GM19468 (cell line): ENCODE data around the gene ZDHHC5.
"Not testable (repeated sequence)": the region's sequence is repeated elsewhere in the genome, so short reads cannot be mapped to it uniquely, and the experiment has no call there.

Source experiments
- ATAC-seq: cut with Tn5 transposase; IDR thresholded peaks from one replicate; pipeline ENCODE4 v1.9.1; 2021; ENCODE audit warnings: mild to moderate bottlenecking, moderate library complexity, moderate number of reproducible peaks; ENCODE audit not compliant: unreplicated experiment; ENCODE audit errors: extremely low read depth

The ZDHHC5 gene

DNA sequence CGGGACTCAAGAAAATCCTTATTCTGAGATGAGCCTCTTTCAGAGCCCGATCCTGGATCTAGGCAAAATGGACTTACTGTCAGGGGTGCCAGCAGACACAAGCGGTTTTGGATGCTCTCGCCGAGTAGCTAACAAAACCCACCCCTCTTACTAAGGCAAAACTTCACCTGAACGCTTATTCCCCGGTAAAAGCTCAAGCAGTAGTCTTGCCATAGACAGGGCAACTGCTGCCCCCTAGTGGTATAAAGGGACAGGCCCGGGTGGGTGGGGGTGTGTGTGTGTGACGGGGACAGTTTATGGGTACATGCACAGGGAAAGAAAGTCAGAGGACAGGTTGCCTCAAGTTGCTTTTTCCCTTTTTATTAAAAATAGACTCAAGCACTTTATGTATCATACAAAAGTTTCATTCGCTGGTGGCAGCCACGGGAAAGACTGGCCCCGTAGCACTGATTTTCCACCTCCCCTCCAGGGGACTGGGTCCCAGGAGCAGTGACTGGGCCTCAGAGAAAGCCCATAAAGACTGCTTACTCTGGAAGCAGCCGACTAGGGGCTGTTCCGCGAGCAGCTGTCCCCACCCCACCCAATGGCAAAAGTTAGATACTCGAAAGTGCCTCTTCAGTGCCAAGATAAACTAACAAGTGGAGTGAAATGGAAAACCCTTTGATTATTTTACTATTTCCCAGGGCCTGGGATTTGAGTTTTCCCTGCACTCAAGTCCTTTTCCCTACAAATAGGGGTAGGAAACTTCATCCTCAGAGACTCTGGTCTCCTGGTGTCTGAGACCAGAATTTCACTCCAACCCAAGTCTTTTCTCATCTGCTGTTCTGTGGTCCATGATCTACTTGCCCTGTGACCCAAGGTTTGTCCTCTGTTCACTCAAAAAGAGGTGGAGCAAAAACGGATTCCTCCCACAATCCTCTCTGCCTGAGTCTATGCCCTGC is 22.9 kb upstream of the ZDHHC5 start:
- peak; percentile 47 for ATAC-seq

GRCh38 chr11:57645689-57646085 is 22.2 kb upstream of the ZDHHC5 start:
- ATAC-seq = no peak

- no peak for ATAC-seq
Observed at GRCh38 chr11:57646194-57646798, 21.6 kb upstream of the ZDHHC5 start.

DNA sequence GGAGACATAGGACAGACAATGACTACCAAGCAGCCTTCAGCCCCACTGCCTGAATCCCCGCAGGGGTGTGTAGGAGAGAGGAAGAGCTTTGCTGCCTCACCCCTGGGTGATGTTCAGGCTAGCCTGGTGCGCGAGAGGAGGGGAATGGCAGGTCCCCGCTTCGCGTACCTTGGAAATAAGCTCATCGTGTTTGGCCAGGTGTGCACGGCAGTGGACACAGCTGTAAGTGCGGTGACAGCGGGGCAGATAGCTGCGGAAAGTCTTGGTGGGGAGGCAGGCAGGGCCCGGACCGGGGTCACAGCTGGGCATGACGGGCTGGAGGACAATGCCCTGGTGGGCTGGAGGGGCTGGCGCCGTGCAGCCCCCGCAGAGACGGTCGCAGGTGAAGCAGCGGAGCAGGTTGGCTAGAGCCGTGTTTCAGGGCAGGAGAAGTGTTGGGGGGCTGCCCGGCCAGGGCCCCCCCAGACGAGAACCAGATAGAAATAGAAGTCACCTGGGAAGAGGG is 21.1 kb upstream of the ZDHHC5 start:
- no peak for ATAC-seq

DNA sequence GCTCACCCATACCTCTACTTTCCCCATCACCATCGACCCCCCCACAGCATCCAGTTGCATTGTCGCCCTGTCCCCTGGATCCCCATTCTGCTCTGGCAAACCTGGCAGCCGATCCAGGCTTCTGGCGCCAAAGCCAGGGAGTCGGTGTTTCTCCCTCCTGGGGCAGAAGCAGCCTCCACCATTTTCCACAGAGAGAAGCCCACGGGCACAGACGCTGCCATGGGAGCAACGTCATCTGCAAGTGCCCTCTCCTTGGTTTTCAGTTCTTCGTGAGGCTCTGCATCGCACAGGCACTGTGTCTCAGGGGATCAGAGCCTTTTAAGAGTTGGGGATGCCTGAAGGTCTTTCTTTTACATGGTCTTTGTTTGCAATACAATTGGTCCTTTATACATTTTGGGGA is 20.5 kb upstream of the ZDHHC5 start:
- no peak for ATAC-seq

DNA sequence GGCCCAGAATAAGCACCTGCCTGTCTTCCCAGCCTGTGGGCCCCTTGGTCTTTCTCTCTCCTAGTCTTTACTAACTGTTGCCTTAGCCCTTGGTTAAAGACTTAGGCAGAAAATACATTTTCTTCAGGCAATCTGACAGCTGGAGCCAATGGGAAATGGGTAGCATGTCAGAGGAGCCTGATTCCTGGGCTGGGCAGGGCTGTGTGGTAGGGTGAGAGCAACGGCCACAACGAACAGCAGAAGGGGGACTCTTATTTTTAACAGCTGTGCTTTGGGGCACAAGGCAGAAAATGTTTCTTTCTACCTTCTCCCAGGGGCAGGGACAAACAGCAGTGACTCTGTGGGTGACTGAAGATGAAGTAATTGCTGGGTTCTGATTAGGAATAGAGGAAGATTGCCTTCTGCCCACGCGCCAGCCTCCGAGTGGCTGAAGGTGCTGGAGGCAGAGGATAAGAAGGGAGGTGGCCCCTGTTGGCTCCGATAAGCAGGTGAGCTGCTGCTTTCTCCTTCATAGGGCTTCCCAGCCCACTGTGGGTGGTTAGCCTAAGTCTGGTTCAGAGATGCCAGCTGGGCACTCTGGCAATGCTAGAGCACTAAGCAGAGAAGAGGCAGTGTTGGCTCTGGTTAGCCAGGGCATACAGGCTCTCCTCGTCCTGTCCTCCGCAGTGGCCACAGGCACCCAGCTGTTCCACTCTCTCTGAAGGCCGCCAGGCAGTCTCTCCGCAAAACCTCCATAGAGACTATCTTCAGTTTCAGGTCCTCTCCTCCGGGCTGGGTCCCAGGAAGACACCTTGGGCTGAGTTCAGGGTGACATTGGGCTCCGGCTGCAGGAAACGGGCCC is 19.7 kb upstream of the ZDHHC5 start:
- no peak for ATAC-seq

DNA sequence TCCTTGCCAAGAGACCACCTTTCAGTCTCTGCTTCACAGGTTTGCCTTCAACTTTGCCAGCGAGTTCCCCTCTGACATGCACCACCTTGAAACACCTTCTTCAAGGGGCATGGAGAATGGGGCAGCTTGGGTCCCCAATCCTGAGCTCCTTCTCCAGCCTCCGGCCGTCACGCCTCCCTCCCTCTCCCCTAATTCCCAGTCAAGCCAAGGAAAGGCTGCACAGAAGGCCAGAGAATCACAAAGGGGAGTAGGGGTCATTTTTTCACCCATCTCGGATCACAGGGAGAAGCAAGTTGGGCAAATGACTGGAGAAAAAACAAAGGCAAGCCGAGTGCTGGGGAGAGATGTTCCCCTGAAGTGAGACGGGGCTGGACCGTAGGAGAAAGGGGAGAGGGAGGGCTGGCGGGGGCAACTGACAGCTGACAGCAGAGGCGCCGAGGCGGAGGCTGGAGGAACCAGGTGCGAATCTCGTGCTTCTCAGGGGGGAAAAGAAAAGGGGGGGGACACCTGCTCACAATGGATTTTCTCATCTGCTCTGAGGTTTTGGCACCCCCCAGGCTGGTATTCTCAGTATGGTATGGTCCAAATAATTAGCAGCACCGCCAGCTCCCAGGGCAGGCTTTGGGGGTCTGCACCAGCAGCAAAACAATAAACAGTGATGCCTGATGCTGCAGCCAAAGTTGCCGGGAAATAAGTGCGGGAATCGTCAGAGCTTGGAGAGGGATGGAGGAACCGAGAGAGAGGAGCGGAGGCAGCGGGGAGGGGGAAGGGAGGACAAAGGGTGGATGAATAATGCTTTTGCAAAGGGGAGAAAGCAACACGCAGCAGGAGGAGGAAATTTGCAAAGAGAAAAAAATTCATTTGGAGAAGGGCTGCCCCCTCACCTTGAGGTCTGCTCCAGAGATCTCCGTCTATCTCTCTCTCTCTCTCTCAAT is 18.8 kb upstream of the ZDHHC5 start:
- no peak for ATAC-seq

- ATAC-seq = no peak
Observed at GRCh38 chr11:57649826-57650738, 17.8 kb upstream of the ZDHHC5 start, which contains the start of gene YPEL4. Gene YPEL4 (minus strand): TSS chr11:57649912. CDS start chr11:57647107, 2,805 bp downstream.

DNA sequence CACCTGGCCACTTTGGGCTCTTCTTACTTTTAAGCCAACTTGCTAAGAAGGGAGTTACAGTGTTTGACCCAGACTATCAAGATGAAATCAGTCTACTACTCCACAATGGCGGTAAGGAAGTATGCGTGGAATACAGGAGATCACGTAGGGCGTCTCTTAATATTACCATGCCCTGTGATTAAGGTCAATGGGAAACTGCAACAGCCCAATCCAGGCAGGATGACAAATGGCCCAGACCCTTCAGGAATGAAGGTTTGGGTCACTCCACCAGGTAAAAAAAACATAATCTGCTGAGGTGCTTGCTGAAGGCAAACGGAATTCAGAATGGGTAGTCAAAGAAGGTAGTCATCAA is 17.2 kb upstream of the ZDHHC5 start:
- no peak for ATAC-seq

DNA sequence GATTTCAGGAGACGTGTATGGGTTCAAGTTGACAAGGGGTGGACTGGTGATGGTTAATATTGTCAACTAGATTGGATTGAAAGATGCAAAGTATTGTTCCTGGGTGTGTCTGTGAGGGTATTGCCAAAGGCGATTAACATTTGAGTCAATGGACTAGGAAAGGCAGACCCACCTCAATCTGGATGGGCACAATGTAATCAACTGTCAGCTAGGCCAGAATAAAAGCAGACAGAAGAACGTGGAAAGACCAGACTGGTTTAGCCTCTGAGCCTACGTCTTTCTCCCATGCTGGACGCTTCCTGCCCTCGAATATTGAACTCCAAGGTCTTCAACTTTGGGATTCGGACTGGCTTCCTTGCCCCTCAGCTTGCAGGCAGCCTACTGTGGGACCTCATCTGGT is 16.5 kb upstream of the ZDHHC5 start:
- ATAC-seq = no peak

GRCh38 chr11:57652230-57652629 is 15.7 kb upstream of the ZDHHC5 start:
- ATAC-seq = not testable (repeated sequence)

- no peak for ATAC-seq
Observed at GRCh38 chr11:57652662-57653061, 15.3 kb upstream of the ZDHHC5 start.

GRCh38 chr11:57653163-57653562 is 14.8 kb upstream of the ZDHHC5 start:
- ATAC-seq = no peak

DNA sequence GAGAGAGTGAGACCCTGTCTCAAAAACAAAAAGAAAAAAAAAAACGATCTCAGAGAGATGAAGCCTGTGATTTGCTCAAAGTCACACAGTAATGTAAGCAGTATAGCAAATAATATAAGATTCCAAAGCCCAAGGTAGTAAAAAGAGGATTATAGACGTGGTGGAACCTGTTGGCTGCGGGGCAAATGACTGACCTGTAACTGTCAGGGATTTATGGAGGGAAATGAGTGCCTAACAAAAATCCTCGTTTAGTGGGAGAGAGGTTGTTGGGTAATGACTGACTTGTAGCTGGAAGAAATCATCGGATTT is 11.1 kb upstream of the ZDHHC5 start:
- no peak for ATAC-seq

- ATAC-seq = peak; percentile 99
Observed at GRCh38 chr11:57657194-57658022, 10.5 kb upstream of the ZDHHC5 start, which contains the start of gene CLP1. Gene CLP1 (plus strand): TSS chr11:57657762. CDS start chr11:57659477, 1,715 bp downstream.

DNA sequence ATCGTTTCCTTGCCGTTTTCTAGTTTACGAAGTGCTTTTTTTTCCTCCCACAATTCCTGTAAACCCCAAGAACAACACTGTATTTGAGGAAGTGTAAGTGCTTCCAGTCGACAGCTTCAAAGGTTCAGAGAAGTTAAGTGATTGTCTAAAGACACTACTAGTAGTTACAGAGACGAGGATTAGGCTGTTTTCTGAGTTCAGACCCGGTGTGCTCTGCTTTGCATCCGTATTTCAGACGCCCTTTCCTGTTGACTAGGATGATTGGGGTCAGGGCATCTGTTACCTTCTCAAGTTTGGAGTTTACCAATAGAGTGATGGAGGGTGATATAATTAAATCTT is 9.9 kb upstream of the ZDHHC5 start:
- ATAC-seq = no peak

DNA sequence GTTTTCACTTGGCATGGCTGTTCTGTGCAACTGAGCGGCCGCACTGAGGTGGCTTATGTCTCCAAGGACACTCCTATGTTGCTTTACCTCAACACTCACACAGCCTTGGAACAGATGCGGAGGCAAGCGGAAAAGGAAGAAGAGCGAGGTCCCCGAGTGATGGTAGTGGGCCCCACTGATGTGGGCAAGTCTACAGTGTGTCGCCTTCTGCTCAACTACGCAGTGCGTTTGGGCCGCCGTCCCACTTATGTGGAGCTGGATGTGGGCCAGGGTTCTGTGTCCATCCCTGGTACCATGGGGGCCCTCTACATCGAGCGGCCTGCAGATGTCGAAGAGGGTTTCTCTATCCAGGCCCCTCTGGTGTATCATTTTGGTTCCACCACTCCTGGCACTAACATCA is 8.2 kb upstream of the ZDHHC5 start:
- no peak for ATAC-seq

DNA sequence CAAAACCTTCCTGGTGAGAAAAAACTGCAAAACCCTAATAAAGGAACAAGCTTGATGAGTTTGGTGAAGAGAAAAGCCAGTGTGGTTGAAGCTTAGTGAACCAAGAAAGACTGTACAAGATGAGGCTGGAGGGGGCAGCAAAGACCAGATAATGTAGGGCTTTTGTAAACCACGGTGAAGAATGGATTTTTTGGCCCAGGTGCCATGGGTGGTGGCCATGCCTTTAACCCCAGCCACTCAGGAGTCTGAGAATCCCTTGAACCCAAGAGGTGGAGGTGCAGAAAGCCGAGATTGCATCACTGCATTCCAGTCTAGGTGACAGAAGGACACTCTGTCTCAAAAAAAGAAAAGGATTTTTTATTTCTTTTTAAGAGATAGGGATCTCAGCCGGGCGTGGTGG is 5.0 kb upstream of the ZDHHC5 start:
- ATAC-seq = no peak
